ENCODE measurements around the gene VPS13D.

DNA sequence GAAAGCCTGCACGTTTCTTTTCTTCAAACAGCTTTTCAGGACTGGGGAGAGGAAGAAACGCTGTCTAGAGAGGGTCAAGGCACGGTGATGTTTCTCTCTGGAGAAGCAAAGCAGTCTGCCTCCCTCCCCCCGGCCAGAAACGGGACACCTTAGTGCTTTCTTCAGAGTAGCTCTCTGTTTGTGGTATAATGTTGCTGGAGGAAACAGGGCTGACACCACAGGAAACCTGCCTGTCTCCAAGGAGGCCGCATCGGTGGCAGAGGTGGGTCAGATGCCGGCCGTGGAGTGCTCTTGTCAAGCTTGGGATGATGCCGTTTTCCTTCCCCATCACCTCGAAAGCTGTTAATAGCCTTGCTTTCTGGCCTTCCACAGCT lies 248.8 kb downstream of the VPS13D start:
- TF ChIP-seq CTCF (IDR thresholded peaks at IDR 0.05) = no peak
- no peak for TF ChIP-seq POLR2A (IDR thresholded peaks at IDR 0.05)

Measured in thyroid gland (tissue), 4 donors.